WTC11 (cell line): ENCODE results near the gene HECW1. TPM values are rescaled to one million over a fixed set of nuclear protein-coding genes. Genes with fewer than 3 reads are reported as not detected.

Experiments used
- ATAC-seq: fragments of 200-7000 bp; cut with Tn5 transposase; 2 replicates; pipeline ENCODE4 v1.10.0; 2021; ENCODE audit warnings: mild to moderate bottlenecking, moderate library complexity
- CTCF ChIA-PET: fragments of 300-600 bp; sonication (Branson Sonifier 250); formaldehyde crosslinking; loops from one replicate; lab custom pipeline; 2021; ENCODE audit warnings: antibody characterized with exemption; lab: Charles Lee
- POLR2A ChIA-PET: fragments of 350-600 bp; sonication (Branson Sonifier 250); formaldehyde crosslinking; loops from one replicate; lab custom pipeline; 2021; ENCODE audit warnings: antibody characterized with exemption; lab: Charles Lee
- DNase-seq: peaks from one replicate; pipeline ENCODE4 v3.0.0; 2021; ENCODE audit warnings: low spot score
- H3K27ac Mint-ChIP-seq: 2 replicates; pipeline ENCODE4 v1.8.0; 2021; ENCODE audit warnings: mixed read lengths
- H3K27me3 Mint-ChIP-seq: 2 replicates; pipeline ENCODE4 v1.8.0; 2021; ENCODE audit warnings: low read depth, mild to moderate bottlenecking, moderate library complexity, mixed read lengths
- H3K36me3 Mint-ChIP-seq: 2 replicates; pipeline ENCODE4 v1.8.0; 2021; ENCODE audit warnings: mixed read lengths
- H3K4me1 Mint-ChIP-seq: 2 replicates; pipeline ENCODE4 v1.8.0; 2022; ENCODE audit warnings: mixed read lengths
- H3K4me3 Mint-ChIP-seq: 2 replicates; pipeline ENCODE4 v1.8.0; 2021; ENCODE audit warnings: mild to moderate bottlenecking, moderate library complexity, mixed read lengths
- H3K9me3 Mint-ChIP-seq: 2 replicates; pipeline ENCODE4 v1.8.0; 2021; ENCODE audit warnings: mixed read lengths
- CBFB ChIP-seq: sonication (generic); formaldehyde crosslinking; IDR thresholded peaks from 2 replicates; pipeline ENCODE4 v1.8.1; 2022; ENCODE audit warnings: mild to moderate bottlenecking, low read depth, missing genetic modification reagents
- CDX4 ChIP-seq: fragments of 250-450 bp; sonication (Bioruptor Pico); IDR thresholded peaks from 2 replicates; pipeline ENCODE4 v1.9.0; 2021; ENCODE audit warnings: moderate library complexity, mild to moderate bottlenecking, inconsistent platforms, borderline replicate concordance
- ERG ChIP-seq: fragments of 250-450 bp; sonication (Bioruptor Pico); IDR thresholded peaks from 2 replicates; pipeline ENCODE4 v1.8.0; 2021; ENCODE audit warnings: mild to moderate bottlenecking
- ETV6 ChIP-seq: sonication (generic); formaldehyde crosslinking; IDR thresholded peaks from 2 replicates; pipeline ENCODE4 v1.8.1; 2022; ENCODE audit warnings: mild to moderate bottlenecking, missing genetic modification reagents
- JUN ChIP-seq: sonication (generic); formaldehyde crosslinking; IDR thresholded peaks from 2 replicates; pipeline ENCODE4 v1.8.0; 2023; ENCODE audit warnings: mild to moderate bottlenecking, missing genetic modification reagents
- KAT7 ChIP-seq: sonication (generic); formaldehyde crosslinking; IDR thresholded peaks from 2 replicates; pipeline ENCODE4 v1.8.1; 2023; ENCODE audit warnings: missing genetic modification reagents, mild to moderate bottlenecking, borderline replicate concordance
- NFE2L1 ChIP-seq: sonication (generic); formaldehyde crosslinking; IDR thresholded peaks from 2 replicates; pipeline ENCODE4 v1.8.1; 2023; ENCODE audit warnings: missing genetic modification reagents
- NR1H2 ChIP-seq: sonication (generic); formaldehyde crosslinking; IDR thresholded peaks from 2 replicates; pipeline ENCODE4 v1.9.0; 2021; ENCODE audit warnings: mild to moderate bottlenecking, moderate library complexity, missing genetic modification reagents
- PRDM15 ChIP-seq: sonication (generic); formaldehyde crosslinking; IDR thresholded peaks from 2 replicates; pipeline ENCODE4 v1.8.0; 2022; ENCODE audit warnings: missing genetic modification reagents
- SOX15 ChIP-seq: fragments of 250-450 bp; sonication (Bioruptor Pico); IDR thresholded peaks from 2 replicates; pipeline ENCODE4 v1.9.0; 2021; ENCODE audit warnings: mild to moderate bottlenecking
- TCF7 ChIP-seq: sonication (generic); formaldehyde crosslinking; IDR thresholded peaks from 2 replicates; pipeline ENCODE4 v1.8.0; 2022; ENCODE audit warnings: mild to moderate bottlenecking, low read depth, missing genetic modification reagents, moderate library complexity
- TP53 ChIP-seq: sonication (generic); formaldehyde crosslinking; IDR thresholded peaks from 2 replicates; pipeline ENCODE4 v1.8.1; 2023; ENCODE audit warnings: mild to moderate bottlenecking, missing genetic modification reagents
- USF2 ChIP-seq: sonication (generic); formaldehyde crosslinking; IDR thresholded peaks from 2 replicates; pipeline ENCODE4 v1.8.1; 2023; ENCODE audit warnings: mild to moderate bottlenecking, missing genetic modification reagents, moderate library complexity
- ZNF121 ChIP-seq: sonication (generic); formaldehyde crosslinking; IDR thresholded peaks from 2 replicates; pipeline ENCODE4 v1.8.0; 2023; ENCODE audit warnings: missing genetic modification reagents
- ZNF281 ChIP-seq: sonication (generic); formaldehyde crosslinking; IDR thresholded peaks from 2 replicates; pipeline ENCODE4 v1.8.0; 2023; ENCODE audit warnings: mild to moderate bottlenecking, missing genetic modification reagents
- total RNA-seq: library from RNA; stranded (reverse); gene quantifications from 3 replicates; pipeline ENCODE4 v1.2.3, GENCODE V29; 2021
- TF ChIP-seq, protein P1 (sequence below): sonication (generic); formaldehyde crosslinking; IDR thresholded peaks from 2 replicates; pipeline ENCODE4 v1.8.1; 2023; ENCODE audit warnings: mild to moderate bottlenecking, moderate library complexity, missing genetic modification reagents
- TF ChIP-seq, protein P2 (sequence below): sonication (generic); formaldehyde crosslinking; IDR thresholded peaks from 2 replicates; pipeline ENCODE4 v1.8.0; 2022; ENCODE audit warnings: mild to moderate bottlenecking, missing genetic modification reagents
- TF ChIP-seq, protein P3 (sequence below): sonication (generic); formaldehyde crosslinking; IDR thresholded peaks from 2 replicates; pipeline ENCODE4 v1.8.1; 2022; ENCODE audit warnings: low read depth, mild to moderate bottlenecking, moderate library complexity, missing genetic modification reagents, borderline replicate concordance
- TF ChIP-seq, protein P4 (sequence below): sonication (generic); formaldehyde crosslinking; IDR thresholded peaks from 2 replicates; pipeline ENCODE4 v1.8.0; 2022; ENCODE audit warnings: mild to moderate bottlenecking, missing genetic modification reagents
- TF ChIP-seq, protein P5 (sequence below): sonication (generic); formaldehyde crosslinking; IDR thresholded peaks from 2 replicates; pipeline ENCODE4 v1.8.0; 2023; ENCODE audit warnings: missing genetic modification reagents

Gene HECW1
- total RNA-seq, 1 experiment from 2014 or later, result 6.1 TPM

DNA sequence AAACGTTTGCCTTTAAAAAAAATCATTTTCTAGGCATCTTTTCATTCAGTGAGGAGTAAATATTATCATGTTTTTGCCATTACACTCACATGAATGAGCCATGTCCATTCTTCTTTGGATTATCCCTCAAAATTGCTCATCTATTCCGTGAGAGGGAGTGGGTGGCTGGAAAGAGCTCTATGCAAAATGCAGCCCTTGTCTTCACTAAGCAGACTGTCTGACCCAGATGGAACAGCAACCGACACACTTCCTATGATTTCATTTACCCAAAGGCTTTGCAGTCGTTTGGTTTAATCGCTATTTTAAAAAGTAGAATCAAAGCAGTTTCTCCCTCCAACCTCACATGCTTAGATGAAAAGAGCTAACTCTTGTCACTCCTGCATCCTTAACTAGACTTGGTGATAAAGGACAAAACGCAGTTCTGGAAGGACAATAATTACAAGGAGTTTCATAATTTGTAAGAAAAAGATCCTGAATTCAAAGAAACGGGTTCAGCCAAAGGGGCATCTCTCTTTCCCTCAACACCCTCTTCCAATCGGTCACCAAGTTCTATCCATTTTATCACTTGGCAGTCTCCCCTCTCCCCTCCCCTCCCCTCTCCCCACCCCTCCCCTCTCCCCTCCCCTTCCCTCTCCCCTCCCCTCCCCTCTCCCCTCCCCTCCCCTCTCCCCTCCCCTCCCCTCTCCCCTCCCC lies 272.3 kb downstream of the HECW1 start:
- Mint-ChIP-seq H3K4me1 (peaks cover 4% of the 10 kb centered on the region; the same call in 1 of the 2 replicates), H3K27me3 (no peaks in the 10 kb centered on the region; the same call in 1 of the 2 replicates), H3K27ac (no peak overlapping the region), H3K9me3 (peaks cover 33% of the 10 kb centered on the region), H3K4me3 (no peak overlapping the region), H3K36me3 (peaks cover 16% of the 10 kb centered on the region)
- CTCF ChIA-PET, result interaction anchor here (1.7 kb wide), 1 partner anchor 55 kb away, joined by 4 read pairs; no protein-coding TSS in a partner anchor
- DNase-seq, result no peak
- TF ChIP-seq NFE2L1 (CRISPR knock-in tag) (no peak), PRDM15 (no peak), CDX4 (CRISPR knock-in tag) (no peak), ETV6 (CRISPR knock-in tag) (no peak), KAT7 (CRISPR knock-in tag) (no peak), CBFB (CRISPR knock-in tag) (no peak), NR1H2 (CRISPR knock-in tag) (no peak), USF2 (CRISPR knock-in tag) (no peak), ZNF281 (CRISPR knock-in tag) (no peak), ZNF121 (CRISPR knock-in tag) (no peak), SOX15 (no peak), JUN (no peak), TCF7 (CRISPR knock-in tag) (no peak), TP53 (CRISPR knock-in tag) (no peak), ERG (no peak)
- TF ChIP-seq, protein P1, sequence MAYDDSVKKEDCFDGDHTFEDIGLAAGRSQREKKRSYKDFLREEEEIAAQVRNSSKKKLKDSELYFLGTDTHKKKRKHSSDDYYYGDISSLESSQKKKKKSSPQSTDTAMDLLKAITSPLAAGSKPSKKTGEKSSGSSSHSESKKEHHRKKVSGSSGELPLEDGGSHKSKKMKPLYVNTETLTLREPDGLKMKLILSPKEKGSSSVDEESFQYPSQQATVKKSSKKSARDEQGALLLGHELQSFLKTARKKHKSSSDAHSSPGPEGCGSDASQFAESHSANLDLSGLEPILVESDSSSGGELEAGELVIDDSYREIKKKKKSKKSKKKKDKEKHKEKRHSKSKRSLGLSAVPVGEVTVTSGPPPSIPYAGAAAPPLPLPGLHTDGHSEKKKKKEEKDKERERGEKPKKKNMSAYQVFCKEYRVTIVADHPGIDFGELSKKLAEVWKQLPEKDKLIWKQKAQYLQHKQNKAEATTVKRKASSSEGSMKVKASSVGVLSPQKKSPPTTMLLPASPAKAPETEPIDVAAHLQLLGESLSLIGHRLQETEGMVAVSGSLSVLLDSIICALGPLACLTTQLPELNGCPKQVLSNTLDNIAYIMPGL (CRISPR knock-in tag), result no peak
- TF ChIP-seq, protein P2, sequence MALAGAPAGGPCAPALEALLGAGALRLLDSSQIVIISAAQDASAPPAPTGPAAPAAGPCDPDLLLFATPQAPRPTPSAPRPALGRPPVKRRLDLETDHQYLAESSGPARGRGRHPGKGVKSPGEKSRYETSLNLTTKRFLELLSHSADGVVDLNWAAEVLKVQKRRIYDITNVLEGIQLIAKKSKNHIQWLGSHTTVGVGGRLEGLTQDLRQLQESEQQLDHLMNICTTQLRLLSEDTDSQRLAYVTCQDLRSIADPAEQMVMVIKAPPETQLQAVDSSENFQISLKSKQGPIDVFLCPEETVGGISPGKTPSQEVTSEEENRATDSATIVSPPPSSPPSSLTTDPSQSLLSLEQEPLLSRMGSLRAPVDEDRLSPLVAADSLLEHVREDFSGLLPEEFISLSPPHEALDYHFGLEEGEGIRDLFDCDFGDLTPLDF (CRISPR knock-in tag), result no peak
- TF ChIP-seq, protein P3, sequence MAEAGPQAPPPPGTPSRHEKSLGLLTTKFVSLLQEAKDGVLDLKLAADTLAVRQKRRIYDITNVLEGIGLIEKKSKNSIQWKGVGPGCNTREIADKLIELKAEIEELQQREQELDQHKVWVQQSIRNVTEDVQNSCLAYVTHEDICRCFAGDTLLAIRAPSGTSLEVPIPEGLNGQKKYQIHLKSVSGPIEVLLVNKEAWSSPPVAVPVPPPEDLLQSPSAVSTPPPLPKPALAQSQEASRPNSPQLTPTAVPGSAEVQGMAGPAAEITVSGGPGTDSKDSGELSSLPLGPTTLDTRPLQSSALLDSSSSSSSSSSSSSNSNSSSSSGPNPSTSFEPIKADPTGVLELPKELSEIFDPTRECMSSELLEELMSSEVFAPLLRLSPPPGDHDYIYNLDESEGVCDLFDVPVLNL (CRISPR knock-in tag), result no peak
- TF ChIP-seq, protein P4, sequence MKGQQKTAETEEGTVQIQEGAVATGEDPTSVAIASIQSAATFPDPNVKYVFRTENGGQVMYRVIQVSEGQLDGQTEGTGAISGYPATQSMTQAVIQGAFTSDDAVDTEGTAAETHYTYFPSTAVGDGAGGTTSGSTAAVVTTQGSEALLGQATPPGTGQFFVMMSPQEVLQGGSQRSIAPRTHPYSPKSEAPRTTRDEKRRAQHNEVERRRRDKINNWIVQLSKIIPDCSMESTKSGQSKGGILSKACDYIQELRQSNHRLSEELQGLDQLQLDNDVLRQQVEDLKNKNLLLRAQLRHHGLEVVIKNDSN (CRISPR knock-in tag), result no peak
- TF ChIP-seq, protein P5, sequence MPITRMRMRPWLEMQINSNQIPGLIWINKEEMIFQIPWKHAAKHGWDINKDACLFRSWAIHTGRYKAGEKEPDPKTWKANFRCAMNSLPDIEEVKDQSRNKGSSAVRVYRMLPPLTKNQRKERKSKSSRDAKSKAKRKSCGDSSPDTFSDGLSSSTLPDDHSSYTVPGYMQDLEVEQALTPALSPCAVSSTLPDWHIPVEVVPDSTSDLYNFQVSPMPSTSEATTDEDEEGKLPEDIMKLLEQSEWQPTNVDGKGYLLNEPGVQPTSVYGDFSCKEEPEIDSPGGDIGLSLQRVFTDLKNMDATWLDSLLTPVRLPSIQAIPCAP, result no peak
- no peak for ATAC-seq
- POLR2A ChIA-PET, result no interaction called here
